ENCODE results near the gene IQCH. TPM values are rescaled to one million over a fixed set of nuclear protein-coding genes. Genes with fewer than 3 reads are reported as not detected.

Gene IQCH
- total RNA-seq, 2 donors from 2014 or later = 5.8 to 9.5 TPM

- TF ChIP-seq CTCF (IDR thresholded peaks at IDR 0.05) (no peak), POLR2AphosphoS5 (IDR thresholded peaks at IDR 0.05) (no peak), POLR2A (IDR thresholded peaks at IDR 0.05) (no peak)
- Histone ChIP-seq H3K4me3 (no peak overlapping the region), H3K27me3 (replicated peaks; ENCODE audit: insufficient read depth) (no peaks in the 10 kb centered on the region), H3K4me1 (replicated peaks) (no peaks in the 10 kb centered on the region), H3K9me3 (no peaks in the 10 kb centered on the region), H3K36me3 (peaks cover 0 to 2% of the 10 kb centered on the region in 2 donors), H3K27ac (no peak overlapping the region)
- intact Hi-C loops (cut with DNase I) = no loop called here
- 98% methylated on average over 3 of the region's 3 CpGs for WGBS
- no peak for DNase-seq (ENCODE audit: low spot score)
Observed at GRCh38 chr15:67515090-67515489, 260.5 kb downstream of the IQCH start.

GRCh38 chr15:67515557-67515956 is 261.0 kb downstream of the IQCH start:
- H3K27ac ChIP-seq = no peak overlapping the region
- TF ChIP-seq POLR2A (IDR thresholded peaks at IDR 0.05) = no peak
- TF ChIP-seq POLR2AphosphoS5 (IDR thresholded peaks at IDR 0.05) = no peak
- TF ChIP-seq CTCF (IDR thresholded peaks at IDR 0.05) = no peak
- intact Hi-C loops (cut with DNase I) = no loop called here
- no peaks in the 10 kb centered on the region for H3K27me3 ChIP-seq (replicated peaks; ENCODE audit: insufficient read depth)
- H3K4me3 ChIP-seq = no peak overlapping the region
- no peak for DNase-seq (ENCODE audit: low spot score)
- WGBS = 92% methylated on average over 2 of the region's 2 CpGs
- H3K4me1 ChIP-seq (replicated peaks) = no peaks in the 10 kb centered on the region
- H3K36me3 ChIP-seq = peaks cover 0 to 2% of the 10 kb centered on the region in 2 donors
- no peaks in the 10 kb centered on the region for H3K9me3 ChIP-seq

- WGBS = 16% methylated on average over 24 of the region's 24 CpGs
- no peaks in the 10 kb centered on the region for H3K36me3 ChIP-seq
- no peaks in the 10 kb centered on the region for H3K27me3 ChIP-seq (replicated peaks; ENCODE audit: insufficient read depth)
- no peaks in the 10 kb centered on the region for H3K9me3 ChIP-seq
- H3K27ac ChIP-seq = peak overlapping the region; percentile 95
- TF ChIP-seq POLR2A (IDR thresholded peaks at IDR 0.05) = no peak
- peak; percentile 59 for TF ChIP-seq POLR2AphosphoS5 (IDR thresholded peaks at IDR 0.05)
- H3K4me3 ChIP-seq = peak overlapping the region; percentile 64 to 85
- peaks cover 4% of the 10 kb centered on the region for H3K4me1 ChIP-seq (replicated peaks)
- no peak for DNase-seq (ENCODE audit: low spot score)
- intact Hi-C loops (cut with DNase I) = loop anchor here (5.0 kb wide), 1 partner anchor 317 kb away; no protein-coding TSS in a partner anchor
Observed at GRCh38 chr15:67520321-67521028, 265.9 kb downstream of the IQCH start.

- Histone ChIP-seq H3K9me3 (no peaks in the 10 kb centered on the region), H3K27ac (peak within 1 kb of the TSS; percentile 95), H3K4me3 (peak within 1 kb of the TSS; percentile 64 to 85), H3K4me1 (replicated peaks) (peaks cover 4% of the 10 kb centered on the region), H3K27me3 (replicated peaks; ENCODE audit: insufficient read depth) (no peaks in the 10 kb centered on the region), H3K36me3 (no peaks in the 10 kb centered on the region)
- no peak for TF ChIP-seq POLR2AphosphoS5 (IDR thresholded peaks at IDR 0.05)
- peak in 1 of 4 experiments; percentile 30 for TF ChIP-seq CTCF (IDR thresholded peaks at IDR 0.05)
- TF ChIP-seq POLR2A (IDR thresholded peaks at IDR 0.05) = no peak
- DNase-seq (ENCODE audit: low spot score) = peak; percentile 87
- WGBS = 0% methylated on average over 76 of the region's 94 CpGs
- intact Hi-C loops (cut with DNase I) = loop anchor here (5.0 kb wide), 1 partner anchor 316 kb away; no protein-coding TSS in a partner anchor
Observed at GRCh38 chr15:67521029-67521782, 266.6 kb downstream of the IQCH start, which contains the start of gene C15orf61. C15orf61 (plus strand) TSS chr15:67521131; CDS start chr15:67521249, 118 bp downstream.

- peak; percentile 28 for TF ChIP-seq POLR2AphosphoS5 (IDR thresholded peaks at IDR 0.05)
- TF ChIP-seq POLR2A (IDR thresholded peaks at IDR 0.05) = no peak
- TF ChIP-seq CTCF (IDR thresholded peaks at IDR 0.05) = no peak
- Histone ChIP-seq H3K9me3 (no peaks in the 10 kb centered on the region), H3K36me3 (no peaks in the 10 kb centered on the region), H3K4me1 (replicated peaks) (peaks cover 4% of the 10 kb centered on the region), H3K4me3 (peak overlapping the region; percentile 64 to 85), H3K27ac (peak overlapping the region; percentile 95), H3K27me3 (replicated peaks; ENCODE audit: insufficient read depth) (no peaks in the 10 kb centered on the region)
- WGBS = under 1% methylated on average over 23 of the region's 23 CpGs
- no peak for DNase-seq (ENCODE audit: low spot score)
- intact Hi-C loops (cut with DNase I) = loop anchor here (5.0 kb wide), 1 partner anchor 315 kb away; no protein-coding TSS in a partner anchor
Observed at GRCh38 chr15:67521783-67522568, 267.4 kb downstream of the IQCH start.
